GM12891 (cell line): ENCODE data around the gene NECTIN1.

Source experiments
- DNase-seq: peaks from one replicate; pipeline ENCODE4 v3.0.0; 2011; ENCODE audit warnings: low spot score; ENCODE audit not compliant: insufficient read length
- FAIRE-seq: peaks from 2 replicates; lab custom pipeline; 2011; peaks lifted over from hg19 to GRCh38; lab: Jason Lieb, UNC
- PAX5 ChIP-seq: IDR thresholded peaks from 2 replicates; pipeline ENCODE4 v1.6.1; 2011; ENCODE audit warnings: low read length, moderate library complexity, mild to moderate bottlenecking; ENCODE audit not compliant: insufficient read depth, severe bottlenecking
- POLR2A ChIP-seq: IDR thresholded peaks from 2 replicates; pipeline ENCODE4 v1.6.1; 2011; ENCODE audit warnings: low read depth, low read length, control low read depth
- POLR2AphosphoS5 ChIP-seq: IDR thresholded peaks from 2 replicates; pipeline ENCODE4 v1.6.1; 2011; ENCODE audit warnings: low read depth, low read length, control low read depth
- POU2F2 ChIP-seq: IDR thresholded peaks from 2 replicates; pipeline ENCODE4 v1.6.1; 2011; ENCODE audit warnings: low read depth, mild to moderate bottlenecking, control low read depth, low read length, moderate library complexity
- SPI1 ChIP-seq: IDR thresholded peaks from 2 replicates; pipeline ENCODE4 v1.6.1; 2011; ENCODE audit warnings: low read depth, low read length, control low read depth
- TAF1 ChIP-seq: IDR thresholded peaks from 2 replicates; pipeline ENCODE4 v1.6.1; 2011; ENCODE audit warnings: low read depth, low read length, control low read depth

NECTIN1 gene

GRCh38 chr11:119647254-119647653 is 81.7 kb downstream of the NECTIN1 start:
- FAIRE-seq (no peak), DNase-seq (no peak)
- TF ChIP-seq PAX5: no peak

DNA sequence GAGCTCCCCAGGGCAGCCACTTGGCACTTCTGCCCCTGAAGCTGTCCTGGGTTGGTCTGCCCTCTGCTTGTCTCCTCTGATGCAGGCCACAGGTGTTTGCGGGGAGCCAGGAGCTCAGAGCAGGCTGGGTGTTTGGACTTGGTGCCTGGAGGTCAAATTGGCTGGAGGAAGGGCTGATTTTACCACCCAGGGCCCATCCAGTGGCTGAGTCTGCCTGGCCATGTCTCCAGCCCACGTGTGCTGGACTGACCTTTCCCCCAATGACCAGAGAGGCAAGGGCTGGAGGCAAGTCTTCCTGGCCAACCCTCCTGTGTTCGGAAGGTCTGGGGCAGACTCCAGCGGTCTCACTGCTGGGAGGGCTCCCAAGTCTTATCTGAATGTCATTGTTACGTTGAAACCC is 84.0 kb downstream of the NECTIN1 start:
- DNase-seq (no peak), FAIRE-seq (no peak)
- no peak for TF ChIP-seq POLR2A
- no peak for TF ChIP-seq POU2F2
- no peak for TF ChIP-seq SPI1
- TF ChIP-seq POLR2AphosphoS5: no peak
- TF ChIP-seq TAF1: no peak
- no peak for TF ChIP-seq PAX5

- no peak for TF ChIP-seq POU2F2
- no peak for TF ChIP-seq POLR2A
- TF ChIP-seq SPI1: no peak
- no peak for TF ChIP-seq PAX5
- TF ChIP-seq POLR2AphosphoS5: no peak
- no peak for TF ChIP-seq TAF1
- FAIRE-seq (no peak), DNase-seq (no peak)
Measured at GRCh38 chr11:119644502-119644901, 84.5 kb downstream of the NECTIN1 start.

DNA sequence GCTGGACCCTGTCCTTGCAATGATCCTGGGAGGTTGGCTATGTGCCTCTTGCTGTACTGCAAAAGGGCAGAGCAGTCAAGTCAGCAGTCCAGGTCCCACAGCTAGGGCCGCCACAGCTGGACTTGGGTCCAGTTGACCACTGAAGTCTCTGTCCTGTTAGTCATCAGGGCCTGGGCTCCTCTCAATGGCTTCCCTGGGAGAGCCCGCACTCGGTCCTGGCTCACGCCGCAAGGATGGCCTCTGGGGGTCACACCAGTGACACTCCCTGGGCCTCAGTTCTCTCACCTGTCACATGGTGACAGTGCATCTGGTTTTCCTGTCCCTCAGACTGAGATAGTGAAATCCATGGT is 85.1 kb downstream of the NECTIN1 start:
- FAIRE-seq: no peak
- DNase-seq: no peak

GRCh38 chr11:119643212-119643875 is 85.7 kb downstream of the NECTIN1 start:
- TF ChIP-seq PAX5 (no peak), TAF1 (no peak), POLR2AphosphoS5 (no peak), POU2F2 (no peak), SPI1 (no peak)
- FAIRE-seq (no peak), DNase-seq (no peak)

More for the DNA sequence above, 85.1 kb downstream of the NECTIN1 start:
- no peak for TF ChIP-seq POLR2A
- TF ChIP-seq PAX5: no peak
- no peak for TF ChIP-seq SPI1
- TF ChIP-seq TAF1: no peak
- TF ChIP-seq POLR2AphosphoS5: no peak
- no peak for TF ChIP-seq POU2F2

- TF ChIP-seq POU2F2: no peak
- TF ChIP-seq PAX5: no peak
- no peak for TF ChIP-seq TAF1
- no peak for TF ChIP-seq SPI1
- TF ChIP-seq POLR2A: no peak
- no peak for TF ChIP-seq POLR2AphosphoS5
- FAIRE-seq: no peak
- DNase-seq: no peak
Measured at GRCh38 chr11:119641983-119642745, 86.8 kb downstream of the NECTIN1 start.

GRCh38 chr11:119640541-119640940 is 88.5 kb downstream of the NECTIN1 start:
- FAIRE-seq: no peak
- no peak for TF ChIP-seq POLR2AphosphoS5
- no peak for DNase-seq

DNA sequence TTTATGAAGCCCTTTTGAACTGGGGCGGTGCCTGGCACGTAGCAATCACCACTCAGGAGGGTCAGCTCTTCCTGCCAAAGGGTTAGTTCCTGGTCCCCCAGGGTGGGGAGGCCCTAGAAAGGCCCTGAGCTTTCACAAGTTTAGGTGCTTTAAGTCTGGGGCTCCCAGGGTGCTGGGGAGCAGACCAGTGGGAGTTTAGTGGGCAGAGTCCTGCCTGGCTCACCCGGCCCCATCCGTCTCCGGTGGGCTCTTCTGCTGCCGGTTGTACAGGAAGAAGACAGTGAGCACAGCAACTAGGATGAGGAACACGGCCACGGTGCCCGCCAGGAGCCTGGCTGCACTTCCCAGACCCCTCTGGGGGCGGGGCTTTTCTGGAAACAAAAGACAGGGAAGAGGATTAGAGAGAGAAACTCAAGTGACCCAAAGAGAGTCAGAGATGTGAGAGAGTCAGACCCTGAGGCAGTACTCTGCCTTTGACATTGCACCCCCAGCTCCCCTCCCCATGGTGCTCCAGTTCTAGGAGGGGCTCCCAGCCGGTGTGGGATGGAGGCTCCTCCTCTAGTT is 89.3 kb downstream of the NECTIN1 start:
- no peak for FAIRE-seq
- TF ChIP-seq TAF1 (no peak), POLR2A (no peak), SPI1 (no peak), POLR2AphosphoS5 (no peak), PAX5 (no peak), POU2F2 (no peak)

DNA sequence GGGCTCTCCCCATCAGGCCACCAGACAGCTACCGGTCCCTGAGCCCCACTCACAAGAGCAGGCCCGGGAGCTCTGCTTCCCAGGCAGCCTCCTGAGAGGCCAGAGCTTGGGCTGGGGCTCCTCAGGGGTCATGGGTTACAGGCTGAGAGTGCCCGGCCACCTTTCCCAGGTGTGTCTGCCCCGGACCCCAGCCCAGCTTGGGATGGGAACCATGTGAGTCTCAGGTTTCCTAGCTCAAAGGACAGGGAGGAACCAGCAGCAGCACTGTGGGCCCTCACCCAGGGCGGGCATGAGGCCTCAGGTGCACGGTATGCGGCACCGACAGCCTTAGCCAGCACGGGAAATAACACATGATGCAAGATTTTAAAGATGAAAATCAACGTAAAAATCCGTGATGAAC is 90.1 kb downstream of the NECTIN1 start:
- DNase-seq (no peak), FAIRE-seq (no peak)
- TF ChIP-seq SPI1 (no peak), POLR2AphosphoS5 (no peak), POU2F2 (no peak), TAF1 (no peak), POLR2A (no peak), PAX5 (no peak)

More for the DNA sequence above, 89.3 kb downstream of the NECTIN1 start:
- no peak for DNase-seq
